Nephron progenitor cell (in vitro differentiated cells): ENCODE data around the gene CLIP1.

Source experiments
- DNase-seq: peaks from one replicate; pipeline ENCODE4 v3.0.0; 2021
- H3K27ac Mint-ChIP-seq: 2 replicates; pipeline ENCODE4 v1.8.0; 2021; ENCODE audit warnings: mild to moderate bottlenecking, moderate library complexity, mixed read lengths
- H3K27me3 Mint-ChIP-seq: 2 replicates; pipeline ENCODE4 v1.8.0; 2021; ENCODE audit warnings: mild to moderate bottlenecking, low read depth, mixed read lengths; ENCODE audit not compliant: poor library complexity
- H3K36me3 Mint-ChIP-seq: 2 replicates; pipeline ENCODE4 v1.8.0; 2021; ENCODE audit warnings: low read depth, mixed read lengths
- H3K4me1 Mint-ChIP-seq: 2 replicates; pipeline ENCODE4 v1.8.0; 2021; ENCODE audit warnings: mixed read lengths
- H3K4me3 Mint-ChIP-seq: 2 replicates; pipeline ENCODE4 v1.8.0; 2021; ENCODE audit warnings: mild to moderate bottlenecking, moderate library complexity, mixed read lengths
- H3K9me3 Mint-ChIP-seq: 2 replicates; pipeline ENCODE4 v1.8.0; 2021; ENCODE audit warnings: mild to moderate bottlenecking, moderate library complexity, mixed read lengths
- CTCF ChIP-seq: fragments of 200-600 bp; sonication (generic); IDR thresholded peaks from 2 replicates; pipeline ENCODE4 v1.5.0; 2021; ENCODE audit warnings: antibody characterized with exemption

The CLIP1 gene

DNA sequence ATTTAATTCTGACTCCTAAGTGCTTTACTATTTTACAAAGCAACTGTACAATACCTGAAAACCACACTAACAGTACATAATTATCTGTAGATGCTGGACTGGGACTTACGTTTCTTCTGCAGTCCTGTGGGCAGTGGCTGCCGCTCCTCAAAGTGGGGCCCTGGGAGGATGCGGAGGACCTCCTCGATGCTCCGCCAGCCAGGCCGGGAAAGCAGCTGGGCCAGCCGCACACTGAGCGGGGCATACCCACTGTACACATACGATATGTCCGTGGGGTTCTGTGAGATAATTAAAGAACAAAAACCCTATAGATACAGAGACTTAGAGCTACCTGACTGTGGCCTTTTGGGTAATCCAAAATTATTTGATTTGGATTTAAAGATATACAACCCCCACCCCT lies 189.8 kb downstream of the CLIP1 start:
- TF ChIP-seq CTCF, result no peak
- Mint-ChIP-seq H3K4me1 (no peaks in the 10 kb centered on the region), H3K36me3 (peaks cover 19% of the 10 kb centered on the region), H3K27ac (no peak overlapping the region), H3K27me3 (peaks cover 4% of the 10 kb centered on the region), H3K9me3 (no peaks in the 10 kb centered on the region), H3K4me3 (no peak overlapping the region)
- no peak for DNase-seq

- peaks cover 4% of the 10 kb centered on the region for H3K27me3 Mint-ChIP-seq
- peaks cover 6% of the 10 kb centered on the region for H3K4me1 Mint-ChIP-seq
- TF ChIP-seq CTCF, result no peak
- DNase-seq, result no peak
- H3K4me3 Mint-ChIP-seq, result no peak overlapping the region
- H3K27ac Mint-ChIP-seq, result no peak overlapping the region
- no peaks in the 10 kb centered on the region for H3K9me3 Mint-ChIP-seq
- peaks cover 17% of the 10 kb centered on the region for H3K36me3 Mint-ChIP-seq
These were observed 191.7 kb downstream of the CLIP1 start for GRCh38 chr12:122230798-122231197.

- Mint-ChIP-seq H3K36me3 (peaks cover 21% of the 10 kb centered on the region), H3K27ac (no peak overlapping the region), H3K4me1 (peaks cover 28% of the 10 kb centered on the region), H3K4me3 (no peak overlapping the region), H3K9me3 (no peaks in the 10 kb centered on the region), H3K27me3 (peaks cover 2% of the 10 kb centered on the region)
- no peak for DNase-seq
- TF ChIP-seq CTCF, result no peak
These were observed 194.4 kb downstream of the CLIP1 start for GRCh38 chr12:122228092-122228491.

GRCh38 chr12:122227341-122227740 lies 195.1 kb downstream of the CLIP1 start:
- no peaks in the 10 kb centered on the region for H3K9me3 Mint-ChIP-seq
- H3K27ac Mint-ChIP-seq, result no peak overlapping the region
- H3K4me3 Mint-ChIP-seq, result peak overlapping the region; percentile 61
- H3K36me3 Mint-ChIP-seq, result peaks cover 24% of the 10 kb centered on the region
- peaks cover 28% of the 10 kb centered on the region for H3K4me1 Mint-ChIP-seq
- DNase-seq, result no peak
- no peak for TF ChIP-seq CTCF
- H3K27me3 Mint-ChIP-seq, result no peaks in the 10 kb centered on the region

- Mint-ChIP-seq H3K27me3 (no peaks in the 10 kb centered on the region), H3K4me3 (peak overlapping the region; percentile 61), H3K4me1 (peaks cover 28% of the 10 kb centered on the region), H3K9me3 (no peaks in the 10 kb centered on the region), H3K27ac (no peak overlapping the region), H3K36me3 (peaks cover 26% of the 10 kb centered on the region)
- no peak for DNase-seq
- no peak for TF ChIP-seq CTCF
These were observed 195.9 kb downstream of the CLIP1 start for GRCh38 chr12:122226366-122227125.

DNA sequence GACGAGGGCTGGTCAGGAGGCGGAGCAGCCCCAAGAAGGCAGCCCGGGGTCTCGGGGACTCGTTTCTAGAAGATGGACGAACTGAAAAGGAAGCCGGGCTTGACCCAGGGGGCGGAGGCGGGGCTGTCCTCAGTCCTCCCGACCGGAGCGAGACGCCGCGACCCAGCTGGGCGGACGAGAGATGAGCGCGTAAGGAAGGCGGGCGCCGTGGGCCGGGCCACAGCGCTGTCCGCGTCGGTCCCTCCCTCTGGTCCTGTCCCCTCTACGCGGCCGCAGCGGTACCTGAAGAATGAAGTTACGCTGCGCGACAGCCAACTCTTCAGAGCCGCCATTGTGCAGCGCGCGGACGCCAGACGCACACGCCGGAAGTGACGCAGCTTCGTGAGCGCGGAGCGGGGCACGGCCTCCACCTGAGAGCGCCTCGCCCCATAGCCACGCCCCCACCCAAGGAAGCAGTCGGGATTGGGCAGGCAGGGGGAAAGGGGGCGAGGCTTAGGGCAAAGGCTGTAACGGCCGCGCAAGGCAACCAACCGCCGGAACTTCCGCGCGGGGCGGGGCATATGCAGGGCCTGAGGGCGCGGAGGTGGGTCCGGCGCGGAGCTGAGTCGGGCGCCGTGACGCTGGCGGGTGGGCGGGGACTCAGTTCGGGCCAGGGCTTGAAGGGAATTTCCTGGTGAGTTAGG lies 196.6 kb downstream of the CLIP1 start, which contains the start of gene DIABLO:
Gene DIABLO, minus strand, starts transcription at position 370 of the 683 bp plus-strand sequence. Its CDS starts 38 bp downstream, at position 332.
- no peaks in the 10 kb centered on the region for H3K27me3 Mint-ChIP-seq
- peak within 1 kb of the TSS; percentile 99 for H3K27ac Mint-ChIP-seq
- H3K9me3 Mint-ChIP-seq, result no peaks in the 10 kb centered on the region
- no peak for TF ChIP-seq CTCF
- H3K36me3 Mint-ChIP-seq, result peaks cover 34% of the 10 kb centered on the region
- H3K4me1 Mint-ChIP-seq, result peaks cover 28% of the 10 kb centered on the region
- peak; percentile 100 for DNase-seq
- H3K4me3 Mint-ChIP-seq, result peak within 1 kb of the TSS; percentile 98
